NOMO-1 (cell line): ENCODE data around the gene LIG1.
"Not testable (repeated sequence)": the region's sequence is repeated elsewhere in the genome, so short reads cannot be mapped to it uniquely, and the experiment has no call there.

Experiments used
- DNase-seq, 2 experiments: peaks; one replicate each; lab custom pipeline; 2025; ENCODE audit not compliant: unreplicated experiment in 2 of 2; lab: John Stamatoyannopoulos, UW

Gene LIG1

DNA sequence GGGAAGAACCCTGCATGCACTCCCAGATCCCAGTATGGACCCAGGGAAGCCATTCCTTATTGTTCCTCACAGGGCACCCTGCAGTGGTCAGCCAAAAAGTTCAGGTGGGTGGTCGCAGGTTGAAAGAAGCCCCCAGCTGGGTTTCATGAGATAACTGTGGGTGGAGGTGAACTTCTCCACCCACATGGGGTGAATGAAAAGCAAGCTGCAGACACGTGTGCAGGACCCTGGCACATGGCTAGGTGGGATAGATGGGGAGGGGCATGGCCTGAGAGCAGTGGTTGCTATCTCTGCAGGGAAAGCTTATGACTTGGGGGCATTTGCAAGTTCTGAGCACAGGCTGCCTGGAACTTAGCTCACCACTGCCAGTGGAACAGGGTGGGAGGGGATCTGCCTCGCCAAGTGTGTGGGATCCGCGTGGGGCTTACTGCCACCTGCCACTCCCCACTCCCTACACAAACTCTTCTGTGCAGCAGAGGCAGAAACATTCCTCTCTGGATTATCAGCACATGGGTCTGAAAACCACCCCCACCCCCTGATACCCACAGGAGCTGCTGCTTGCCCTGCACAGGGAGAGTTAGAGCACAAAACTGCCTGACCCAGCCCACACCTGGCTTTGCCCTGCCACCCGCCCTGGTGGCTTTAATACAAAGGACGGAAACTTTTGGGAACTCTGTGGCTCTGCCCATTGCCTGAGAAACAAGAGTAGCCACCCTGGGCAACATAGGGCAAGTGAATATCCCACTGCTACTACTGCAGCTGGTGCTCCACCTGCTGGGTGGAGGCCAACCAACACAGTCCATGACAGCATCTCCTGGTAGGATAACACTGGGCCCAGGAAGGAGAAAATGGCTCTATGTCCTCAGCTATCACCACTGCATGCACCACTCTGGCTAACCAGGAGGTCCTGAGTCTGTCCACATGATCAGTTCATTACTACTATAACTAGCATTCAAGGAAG is 84.0 kb downstream of the LIG1 start:
- DNase-seq: no peak

DNA sequence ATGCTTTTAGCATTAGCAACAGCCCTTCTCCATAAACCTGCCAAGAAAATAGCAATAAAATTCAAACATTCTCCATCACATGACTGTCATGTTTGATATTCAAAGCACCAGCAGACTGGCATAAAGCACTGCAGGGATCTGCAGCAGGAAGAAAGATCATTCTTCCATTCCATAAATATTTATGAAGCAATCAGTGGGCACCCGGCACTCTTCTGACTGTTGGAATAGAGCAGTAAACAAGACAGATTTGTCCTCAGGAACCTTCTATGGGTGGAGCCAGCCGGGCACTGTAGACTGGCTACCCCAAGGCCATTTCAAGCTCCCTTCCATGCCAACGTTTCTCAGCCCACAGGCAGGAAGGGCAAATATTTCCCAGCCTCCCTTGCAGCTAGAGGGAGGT is 85.1 kb downstream of the LIG1 start:
- no peak for DNase-seq

DNA sequence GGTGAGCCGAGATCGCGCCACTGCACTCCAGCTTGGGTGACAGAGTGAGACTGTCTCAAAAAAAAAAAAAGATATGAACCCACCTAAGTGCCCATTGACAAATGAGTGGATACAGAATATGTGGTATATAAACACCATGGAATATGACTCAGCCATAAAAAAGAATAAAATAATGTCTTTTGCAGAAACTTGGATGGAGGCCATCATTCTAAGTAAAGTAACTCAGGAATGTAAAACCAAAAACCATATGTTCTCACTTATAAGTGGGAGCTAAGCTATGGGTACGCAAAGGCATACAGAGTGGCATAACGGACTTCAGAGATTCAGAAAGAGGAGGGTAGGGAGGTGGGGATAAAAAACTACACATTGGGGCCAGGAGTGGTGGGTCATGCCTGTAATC is 89.0 kb downstream of the LIG1 start:
- no peak for DNase-seq

DNA sequence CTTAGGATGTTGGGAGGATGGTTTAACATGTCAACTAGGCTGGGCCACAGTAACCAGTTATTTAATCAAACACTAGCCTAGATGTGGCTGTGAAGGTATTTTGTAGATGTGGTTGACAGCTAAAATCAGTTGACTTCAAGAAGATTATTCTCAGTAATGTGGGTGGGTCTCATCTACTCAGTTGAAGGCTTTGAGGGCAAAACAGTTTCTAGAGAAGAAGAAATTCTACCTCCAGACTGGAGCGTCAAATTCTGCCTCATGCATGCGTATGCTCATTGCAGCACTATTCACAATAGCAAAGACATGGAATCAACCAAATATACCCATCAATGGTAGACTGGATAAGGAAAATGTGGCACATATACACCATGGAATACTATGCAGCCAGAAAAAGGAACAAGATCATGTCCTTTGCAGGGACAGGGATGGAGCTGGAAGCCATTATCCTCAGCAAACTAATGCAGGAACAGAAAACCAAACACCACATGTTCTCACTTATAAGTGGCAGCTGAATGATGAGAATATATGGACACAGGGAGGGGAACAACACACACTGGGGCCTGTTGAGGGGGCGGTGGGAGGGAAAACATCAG is 99.9 kb downstream of the LIG1 start:
- DNase-seq: not testable (repeated sequence)

DNA sequence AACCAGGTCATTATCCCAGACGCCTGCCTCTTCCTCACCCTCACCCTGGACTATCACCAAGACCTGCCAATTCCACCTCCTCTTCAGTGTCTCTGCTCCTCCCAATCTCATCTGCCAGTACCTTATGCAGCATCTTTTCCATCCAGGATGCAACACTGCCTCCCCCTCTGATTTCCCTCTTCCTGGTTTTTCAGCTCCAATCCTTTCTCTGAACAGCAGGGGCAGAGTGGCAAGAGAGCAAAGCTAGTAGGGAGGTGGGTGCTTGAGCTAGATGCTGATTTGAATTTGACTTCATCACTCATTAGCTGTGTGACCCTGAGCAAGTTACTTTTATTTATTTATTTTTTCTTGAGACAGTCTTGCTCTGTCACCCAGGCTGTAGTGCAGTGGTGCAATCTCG is 100.7 kb downstream of the LIG1 start:
- no peak for DNase-seq
